H1 (cell line): ENCODE results near the gene RNFT2. TPM values are rescaled to one million over a fixed set of nuclear protein-coding genes. Genes with fewer than 3 reads are reported as not detected.

Experiments
- CTCF ChIA-PET: fragments of 300-600 bp; sonication (Branson Sonifier 250); formaldehyde crosslinking; loops from one replicate; lab custom pipeline; 2021; ENCODE audit not compliant: partially characterized antibody; lab: Charles Lee
- POLR2A ChIA-PET: fragments of 300-600 bp; sonication (Branson Sonifier 250); formaldehyde crosslinking; loops from one replicate; lab custom pipeline; 2021; ENCODE audit warnings: inconsistent platforms; ENCODE audit not compliant: partially characterized antibody; lab: Charles Lee
- DNase-seq, 2 experiments: peaks; one replicate each; pipeline versions ENCODE4 v3.0.0 to v3.0.0-alpha.2; 2010 to 2022; ENCODE audit warnings: low spot score in 2 of 2, low read depth in 1 of 2, mixed read lengths in 1 of 2
- FAIRE-seq: peaks from 2 replicates; lab custom pipeline; 2011; peaks lifted over from hg19 to GRCh38; lab: Jason Lieb, UNC
- H2AFZ ChIP-seq: 2 replicates; pipeline ENCODE4 v1.8.1; 2012; ENCODE audit warnings: low read length, inconsistent platforms
- H2AK5ac ChIP-seq: 2 replicates; pipeline ENCODE4 v1.6.1; 2013; ENCODE audit warnings: low read depth, low read length
- H2BK120ac ChIP-seq: replicated peaks from 2 replicates; pipeline ENCODE3; 2013; ENCODE audit warnings: low read depth, low read length, inconsistent platforms
- H2BK12ac ChIP-seq: 2 replicates; pipeline ENCODE4 v1.6.1; 2013; ENCODE audit warnings: low read depth, low read length
- H2BK15ac ChIP-seq: 2 replicates; pipeline ENCODE4 v1.6.1; 2013; ENCODE audit warnings: low read length
- H2BK20ac ChIP-seq: 2 replicates; pipeline ENCODE4 v1.6.1; 2013; ENCODE audit warnings: low read length
- H2BK5ac ChIP-seq: 2 replicates; pipeline ENCODE4 v1.6.1; 2013; ENCODE audit warnings: low read depth, low read length
- H3K14ac ChIP-seq: 2 replicates; pipeline ENCODE4 v1.6.1; 2013; ENCODE audit warnings: inconsistent platforms; ENCODE audit not compliant: insufficient read length
- H3K18ac ChIP-seq: 2 replicates; pipeline ENCODE4 v1.6.1; 2013; ENCODE audit warnings: low read length; ENCODE audit errors: extremely low read depth
- H3K23ac ChIP-seq: 2 replicates; pipeline ENCODE4 v1.6.1; 2013; ENCODE audit warnings: inconsistent platforms; ENCODE audit not compliant: insufficient read length
- H3K23me2 ChIP-seq: 2 replicates; pipeline ENCODE4 v1.6.1; 2013; ENCODE audit warnings: low read depth, low read length
- H3K27ac ChIP-seq: 2 replicates; pipeline ENCODE4 v1.6.1; 2011; ENCODE audit warnings: low read depth, low read length, inconsistent platforms
- H3K27me3 ChIP-seq, 4 experiments: replicated peaks in 1 of 4; 1 replicate in 1 of 4; 2 replicates in 3 of 4; pipeline versions ENCODE4 v1.6.1 to v1.8.1; 2011 to 2013; ENCODE audit warnings: low read length in 3 of 4, mild to moderate bottlenecking in 3 of 4, inconsistent platforms in 2 of 4, mixed read lengths in 2 of 4, moderate library complexity in 1 of 4; ENCODE audit not compliant: control insufficient read depth in 3 of 4, insufficient read depth in 3 of 4; ENCODE audit errors: extremely low read depth in 1 of 4
- H3K36me3 ChIP-seq, 4 experiments: 2 replicates each; pipeline versions ENCODE4 v1.6.1 to v1.8.1; 2011 to 2013; ENCODE audit warnings: mild to moderate bottlenecking in 4 of 4, low read length in 3 of 4, moderate library complexity in 2 of 4, control low read depth in 1 of 4, inconsistent platforms in 1 of 4; ENCODE audit not compliant: insufficient read depth in 4 of 4, control insufficient read depth in 2 of 4
- H3K4ac ChIP-seq: replicated peaks from 2 replicates; pipeline ENCODE3; 2013; ENCODE audit warnings: low read length, low read depth, mixed read lengths, inconsistent platforms; ENCODE audit not compliant: insufficient read length
- H3K4me1 ChIP-seq, 4 experiments: replicated peaks in 1 of 4; 1 replicate in 1 of 4; 2 replicates in 3 of 4; pipeline versions ENCODE4 v1.6.1 to v1.8.1; 2011 to 2013; ENCODE audit warnings: low read length in 3 of 4, inconsistent platforms in 2 of 4, mixed read lengths in 1 of 4; ENCODE audit not compliant: insufficient read depth in 4 of 4, control insufficient read depth in 3 of 4
- H3K4me2 ChIP-seq, 2 experiments: 2 replicates each; pipeline versions ENCODE4 v1.6.1 to v1.8.1; 2011 to 2013; ENCODE audit warnings: low read depth in 2 of 2, low read length in 2 of 2, control low read depth in 1 of 2, inconsistent platforms in 1 of 2, mild to moderate bottlenecking in 1 of 2; ENCODE audit not compliant: insufficient read depth in 1 of 2
- H3K4me3 ChIP-seq, 4 experiments: fragments of 200-600, 300-600 bp in 1 of 4; sonication (generic), shearing (Covaris generic), sonication (Bioruptor Twin) in 1 of 4; 2 replicates each; pipeline versions ENCODE4 v1.5.1 to v1.8.1; 2011 to 2016; ENCODE audit warnings: low read length in 4 of 4, low read depth in 3 of 4, control low read depth in 2 of 4, inconsistent platforms in 2 of 4, mild to moderate bottlenecking in 2 of 4, mixed read lengths in 1 of 4, moderate library complexity in 1 of 4; ENCODE audit not compliant: insufficient read depth in 2 of 4; ENCODE audit errors: extremely low read depth in 1 of 4
- H3K56ac ChIP-seq: replicated peaks from 2 replicates; pipeline ENCODE3; 2013; ENCODE audit warnings: low read depth, mild to moderate bottlenecking, mixed read lengths, low read length, inconsistent platforms; ENCODE audit not compliant: insufficient read length
- H3K79me1 ChIP-seq: 2 replicates; pipeline ENCODE4 v1.6.1; 2013; ENCODE audit warnings: low read depth, low read length, control low read depth
- H3K79me2 ChIP-seq, 2 experiments: 2 replicates each; pipeline versions ENCODE4 v1.6.1 to v1.8.1; 2012 to 2013; ENCODE audit warnings: low read length in 2 of 2, mild to moderate bottlenecking in 2 of 2, inconsistent platforms in 1 of 2; ENCODE audit not compliant: insufficient read depth in 2 of 2, control insufficient read depth in 1 of 2
- H3K9ac ChIP-seq, 4 experiments: replicated peaks in 1 of 4; 1 replicate in 1 of 4; 2 replicates in 3 of 4; pipeline versions ENCODE4 v1.6.1 to v1.8.1; 2011 to 2013; ENCODE audit warnings: low read depth in 3 of 4, low read length in 3 of 4, control low read depth in 2 of 4, mild to moderate bottlenecking in 2 of 4, moderate library complexity in 2 of 4, inconsistent platforms in 1 of 4; ENCODE audit errors: extremely low read depth in 1 of 4
- H3K9me3 ChIP-seq, 2 experiments: 2 replicates each; pipeline versions ENCODE4 v1.6.1 to v1.8.1; 2012 to 2013; ENCODE audit warnings: mild to moderate bottlenecking in 2 of 2, moderate library complexity in 2 of 2, control low read depth in 1 of 2, inconsistent platforms in 1 of 2, low read depth in 1 of 2, low read length in 1 of 2, mixed read lengths in 1 of 2; ENCODE audit not compliant: insufficient read depth in 2 of 2
- H4K20me1 ChIP-seq, 2 experiments: replicated peaks in 1 of 2; 2 replicates each; pipeline versions ENCODE3 to v1.8.1; 2011 to 2013; ENCODE audit warnings: inconsistent platforms in 2 of 2, low read length in 2 of 2, mild to moderate bottlenecking in 1 of 2; ENCODE audit not compliant: insufficient read depth in 2 of 2, control insufficient read depth in 1 of 2
- H4K5ac ChIP-seq: 2 replicates; pipeline ENCODE4 v1.6.1; 2013; ENCODE audit warnings: low read length, low read depth, mixed read lengths, inconsistent platforms; ENCODE audit not compliant: insufficient read length
- H4K8ac ChIP-seq: 2 replicates; pipeline ENCODE4 v1.8.0; 2013; ENCODE audit warnings: mild to moderate bottlenecking, moderate library complexity, low read length, inconsistent platforms; ENCODE audit not compliant: insufficient read depth; ENCODE audit errors: extremely low read depth
- H4K91ac ChIP-seq: replicated peaks from 2 replicates; pipeline ENCODE3; 2013; ENCODE audit warnings: low read length, mixed read lengths, inconsistent platforms; ENCODE audit not compliant: insufficient read length
- ATF2 ChIP-seq: IDR thresholded peaks from 2 replicates; pipeline ENCODE4 v1.6.1; 2012; ENCODE audit warnings: low read length, inconsistent platforms
- BACH1 ChIP-seq: IDR thresholded peaks from 2 replicates; pipeline ENCODE4 v1.6.1; 2012; ENCODE audit warnings: low read length, improper control_type of control experiment
- CTBP2 ChIP-seq: IDR thresholded peaks from 2 replicates; pipeline ENCODE4 v1.7.0; 2011; ENCODE audit warnings: borderline replicate concordance, mild to moderate bottlenecking, moderate library complexity, mixed read lengths, low read length; ENCODE audit not compliant: insufficient read depth, insufficient read length
- KDM4A ChIP-seq: IDR thresholded peaks from one replicate; pipeline ENCODE4 v1.7.1; 2012; ENCODE audit warnings: low read depth, mild to moderate bottlenecking, moderate library complexity, low read length, inconsistent platforms; ENCODE audit not compliant: severe bottlenecking
- NRF1 ChIP-seq: IDR thresholded peaks from 2 replicates; pipeline ENCODE4 v1.6.1; 2011; ENCODE audit warnings: mild to moderate bottlenecking, low read depth, low read length, improper control_type of control experiment
- RAD21 ChIP-seq, 2 experiments: IDR thresholded peaks in 1 of 2; conservative IDR thresholded peaks in 1 of 2; 2 replicates each; pipeline ENCODE4 v1.6.1; 2011; ENCODE audit warnings: low read depth in 2 of 2, low read length in 2 of 2, improper control_type of control experiment in 1 of 2, inconsistent platforms in 1 of 2, mild to moderate bottlenecking in 1 of 2, moderate library complexity in 1 of 2
- RNF2 ChIP-seq: fragments of 200-900, 300-1000 bp; sonication (generic); IDR thresholded peaks from 2 replicates; pipeline ENCODE4 v1.7.1; 2016; ENCODE audit warnings: borderline replicate concordance, low read depth, mild to moderate bottlenecking, antibody characterized with exemption, low read length; ENCODE audit not compliant: poor library complexity, severe bottlenecking; ENCODE audit errors: missing control alignments
- SAP30 ChIP-seq: fragments of 300-600 bp; sonication (generic); IDR thresholded peaks from 2 replicates; pipeline ENCODE4 v1.7.1; 2012; ENCODE audit warnings: low read length, moderate library complexity, mild to moderate bottlenecking, inconsistent platforms; ENCODE audit not compliant: insufficient read depth, insufficient replicate concordance
- TCF12 ChIP-seq: IDR thresholded peaks from 2 replicates; pipeline ENCODE4 v1.6.1; 2011; ENCODE audit warnings: low read depth, mild to moderate bottlenecking, low read length
- TEAD4 ChIP-seq: IDR thresholded peaks from 2 replicates; pipeline ENCODE4 v1.6.1; 2012; ENCODE audit warnings: low read depth, low read length, inconsistent platforms, mixed read lengths
- ZNF274 ChIP-seq: IDR thresholded peaks from 2 replicates; pipeline ENCODE4 v1.7.0; 2012; ENCODE audit warnings: low read length, borderline replicate concordance; ENCODE audit errors: extremely low read depth
- WGBS, 2 experiments: shearing (Covaris generic) in 1 of 2; methylation state at CpG; one replicate each; pipeline versions ENCODE4 v1.1.6 to v1.1.7; 2013 to 2015; ENCODE audit warnings: low lambda C conversion rate in 2 of 2, mixed read lengths in 2 of 2, inconsistent platforms in 1 of 2, low coverage in 1 of 2, missing lambda C conversion rate in 1 of 2; ENCODE audit not compliant: insufficient replicate concordance in 2 of 2, insufficient coverage in 1 of 2, insufficient read length in 1 of 2; ENCODE audit errors: extremely low coverage in 1 of 2, missing lambda C conversion rate in 1 of 2; 5-methylcytosine and 5-hydroxymethylcytosine counted together
- polyA plus RNA-seq, 7 experiments: library from polyadenylated mRNA; depleted of rRNA in 3 of 7; stranded (reverse) in 5 of 7; unstranded in 2 of 7; fragments of >200 nt in 5 of 7; fragments of 200-250 nt in 2 of 7; gene quantifications; 1 replicate in 5 of 7; 2 replicates in 1 of 7; 4 replicates in 1 of 7; pipeline versions ENCODE4 v1.2.1 to v1.2.3, GENCODE V29; 2011 to 2013; ENCODE audit warnings: missing spikeins in 2 of 7, mixed read lengths in 2 of 7
- total RNA-seq: library from RNA; stranded (reverse); fragmentation: NEBNext Ultra II Directional; extraction: Animal tissue kit (Norgen Biotek cat#: 25700); gene quantifications from 2 replicates; pipeline ENCODE4 v1.2.1, GENCODE V29; 2021

RNFT2 gene
- total and polyA plus RNA-seq, 2 of the 8 experiments (the other 6 are each of a cell fraction or from before 2014, with no cell fraction given), result 14.2 to 33.1 TPM

GRCh38 chr12:116698116-116698515 lies 40.0 kb upstream of the RNFT2 start:
- POLR2A ChIA-PET, result interaction anchor here (1.3 kb wide), 1 partner anchor 127 kb away, joined by 3 read pairs; no protein-coding TSS in a partner anchor
- DNase-seq, result no peak
- no peak overlapping the region for H2BK5ac ChIP-seq
- H3K79me2 ChIP-seq, result no peaks in the 10 kb centered on the region
- peaks cover 0 to 8% (median 4%) of the 10 kb centered on the region in 4 experiments; a peak in 5 of 7 replicates for H3K4me1 ChIP-seq
- WGBS, 2 experiments, result 90% methylated on average over 8 of the region's 8 CpGs; no CpG with 5 or more reads in 1 of the 2 experiments
- FAIRE-seq, result no peak
- no peak overlapping the region for H2BK15ac ChIP-seq
- no peak overlapping the region for H2AFZ ChIP-seq
- no peak overlapping the region for H3K18ac ChIP-seq
- H3K56ac ChIP-seq, result no peak overlapping the region
- no peak overlapping the region for H3K4ac ChIP-seq
- no peak overlapping the region for H3K23ac ChIP-seq
- H3K9ac ChIP-seq, result no peak overlapping the region
- H2AK5ac ChIP-seq, result no peak overlapping the region
- CTCF ChIA-PET, result interaction anchor here (0.6 to 3.0 kb wide), 8 partner anchors 10 to 751 kb away, joined by 3 to 19 read pairs (median 5); no protein-coding TSS in a partner anchor
- no peak overlapping the region for H4K8ac ChIP-seq
- H3K27ac ChIP-seq, result no peak overlapping the region
- H3K23me2 ChIP-seq, result 0 out of 2 replicates have a peak, but pooled peaks cover 5% of the 10 kb centered on the region
- no peaks in the 10 kb centered on the region for H3K79me1 ChIP-seq
- no peak overlapping the region for H4K91ac ChIP-seq
- no peak overlapping the region for H4K5ac ChIP-seq
- H4K20me1 ChIP-seq, result no peaks in the 10 kb centered on the region
- H2BK20ac ChIP-seq, result no peak overlapping the region
- no peak overlapping the region for H2BK12ac ChIP-seq
- no peak overlapping the region for H3K4me3 ChIP-seq
- no peaks in the 10 kb centered on the region for H3K9me3 ChIP-seq
- H3K27me3 ChIP-seq, result peaks cover 0 to 10% (median 6%) of the 10 kb centered on the region in 4 experiments; a peak in 6 of 7 replicates
- no peaks in the 10 kb centered on the region for H3K36me3 ChIP-seq
- H2BK120ac ChIP-seq, result no peak overlapping the region
- no peak overlapping the region for H3K4me2 ChIP-seq
- TF ChIP-seq TEAD4 (no peak), NRF1 (no peak), TCF12 (no peak), ATF2 (no peak), CTBP2 (no peak), SAP30 (no peak), RNF2 (no peak), ZNF274 (no peak), KDM4A (no peak), BACH1 (no peak), RAD21 (IDR thresholded peaks at IDR 0.05 in 1 of 2, conservative IDR thresholded peaks at IDR 0.05 in 1 of 2; ENCODE audit: low read depth in 2 of 2, low read length in 2 of 2) (no peak)
- H3K14ac ChIP-seq, result no peak overlapping the region
